Heart right ventricle (tissue), 16 donors: Measurements from ENCODE around the gene PITX3. TPM values are rescaled to one million over a fixed set of nuclear protein-coding genes. Genes with fewer than 3 reads are reported as not detected.
"Not testable (repeated sequence)": the region's sequence is repeated elsewhere in the genome, so short reads cannot be mapped to it uniquely, and the experiment has no call there.

Experiments
- ATAC-seq, 8 donors: fragments of 200-7000 bp; cut with Tn5 transposase; one replicate each; pipeline ENCODE4 v1.9.1; 2020; ENCODE audit warnings: mild to moderate bottlenecking in 8 of 8, moderate library complexity in 8 of 8, moderate number of reproducible peaks in 1 of 8
- DNase-seq, 2 donors: peaks; one replicate each; pipeline ENCODE4 v3.0.0-alpha.2; 2020
- H3K27ac ChIP-seq, 10 donors: fragments of 200-600 bp; sonication (generic) in 2 of 10; one replicate each; pipeline versions ENCODE4 v1.5.0 to v1.8.0; 2020 to 2022; ENCODE audit warnings: mild to moderate bottlenecking in 3 of 10
- H3K27me3 ChIP-seq, 7 donors: fragments of 200-600 bp; one replicate each; pipeline ENCODE4 v1.8.0; 2021 to 2022; ENCODE audit warnings: mild to moderate bottlenecking in 2 of 7
- H3K36me3 ChIP-seq, 9 donors: fragments of 200-600 bp; sonication (generic) in 1 of 9; one replicate each; pipeline versions ENCODE4 v1.5.0 to v1.8.0; 2020 to 2022; ENCODE audit warnings: mild to moderate bottlenecking in 2 of 9
- H3K4me1 ChIP-seq, 9 donors: fragments of 200-600 bp; sonication (generic) in 1 of 9; one replicate each; pipeline versions ENCODE4 v1.5.0 to v1.8.0; 2020 to 2022; ENCODE audit warnings: mild to moderate bottlenecking in 4 of 9
- H3K4me3 ChIP-seq, 10 donors: fragments of 200-600 bp; sonication (generic) in 2 of 10; one replicate each; pipeline versions ENCODE4 v1.5.0 to v1.8.0; 2020 to 2022; ENCODE audit warnings: mild to moderate bottlenecking in 7 of 10, moderate library complexity in 2 of 10
- H3K9me3 ChIP-seq, 11 donors: fragments of 200-600 bp in 10 of 11; sonication (generic) in 2 of 11; one replicate each; pipeline versions ENCODE4 v1.5.0 to v1.8.0; 2013 to 2022; ENCODE audit warnings: mild to moderate bottlenecking in 2 of 11, control low read depth in 1 of 11, moderate library complexity in 1 of 11
- WGBS, 2 donors: extraction: QIAGEN DNeasy Blood & Tissue Kit; methylation state at CpG; one replicate each; pipeline ENCODE4 v1.1.7; 2013; ENCODE audit warnings: inconsistent platforms in 1 of 2; 5-methylcytosine and 5-hydroxymethylcytosine counted together
- intact Hi-C, 10 donors: fragments of 100-400 bp; cut with DNase I; formaldehyde crosslinking; loops; one replicate each; pipeline versions ENCODE4 v1.11.1 to v1.14.2; 2022
- polyA plus RNA-seq, 2 donors: library from polyadenylated mRNA; stranded (reverse); fragments of 200-250 nt; gene quantifications; one replicate each; pipeline ENCODE4 v1.2.3, GENCODE V29; 2013
- total RNA-seq, 10 donors: library from RNA; stranded (reverse); fragmentation: NEBNext Ultra II Directional in 3 of 10; extraction: Animal tissue kit (Norgen Biotek cat#: 25700) in 3 of 10; gene quantifications; one replicate each; pipeline versions ENCODE4 v1.2.1 to v1.2.4, GENCODE V29; 2021 to 2023
- TF ChIP-seq, protein P1 (sequence below), 9 donors: fragments of 200-600 bp; sonication (generic) in 2 of 9; IDR thresholded peaks; one replicate each; pipeline versions ENCODE4 v1.5.0 to v1.8.0; 2021 to 2022; ENCODE audit warnings: antibody characterized with exemption in 9 of 9, mild to moderate bottlenecking in 5 of 9, moderate library complexity in 1 of 9
- donor health status: Arrhythmogenic right ventricular cardiomyopathy.
- donor health status: ischemic (EF 13 %, LVEDD 7.1; RV severe dilation, severe dysfunction).
- donor health status: healthy with polysubstance abuse.
- donor health status: DM: no; HTN: yes; CAD: no.
- donor health status: DM: no; HTN: no; CAD: no.
- donor health status: ischemic (EF 25% LVEDD 6.9; RV normal size, moderate dysfunction).
- donor health status: ischemic (EF 25% LVEDD 5.7; RV mildly dilated, moderate dysfunction).
- donor health status: healthy.
- donor health status: DM: yes; HTN: yes; CAD: no.
- donor health status: Ischemic cardiomyopathy.
- donor health status: ischemic (EF 35%, LVEDD 5.7; RV mildly dilated, moderate dysfunction).
- donor health status: nonischemic (EF 11% LVEDD 7.7; RV severe dilation, severe dysfunction).
- donor health status: DM: yes; HTN: yes; CAD: no.
- donor health status: PGD.
- donor health status: ischemic (EF 29% LVEDD 5.4; RV normal size, mild dysfunction).
- donor health status: nonischemic (EF 23%, LVEDD 6.1; RV moderate dilation, normal function).

Gene PITX3
- total and polyA plus RNA-seq, 12 donors, result 0.21 to 10.4 (median 1.1) TPM

GRCh38 chr10:102219370-102219769, 21.9 kb downstream of the PITX3 start:
- peaks cover 0 to 4% (median 0%) of the 10 kb centered on the region in 7 donors for H3K27me3 ChIP-seq
- H3K4me1 ChIP-seq, result no peaks in the 10 kb centered on the region
- 71 to 73% methylated on average over 5 of the region's 5 CpGs for WGBS, 2 donors
- no peak overlapping the region for H3K4me3 ChIP-seq
- no peak for ATAC-seq
- H3K9me3 ChIP-seq, result no peaks in the 10 kb centered on the region
- TF ChIP-seq, protein P1, sequence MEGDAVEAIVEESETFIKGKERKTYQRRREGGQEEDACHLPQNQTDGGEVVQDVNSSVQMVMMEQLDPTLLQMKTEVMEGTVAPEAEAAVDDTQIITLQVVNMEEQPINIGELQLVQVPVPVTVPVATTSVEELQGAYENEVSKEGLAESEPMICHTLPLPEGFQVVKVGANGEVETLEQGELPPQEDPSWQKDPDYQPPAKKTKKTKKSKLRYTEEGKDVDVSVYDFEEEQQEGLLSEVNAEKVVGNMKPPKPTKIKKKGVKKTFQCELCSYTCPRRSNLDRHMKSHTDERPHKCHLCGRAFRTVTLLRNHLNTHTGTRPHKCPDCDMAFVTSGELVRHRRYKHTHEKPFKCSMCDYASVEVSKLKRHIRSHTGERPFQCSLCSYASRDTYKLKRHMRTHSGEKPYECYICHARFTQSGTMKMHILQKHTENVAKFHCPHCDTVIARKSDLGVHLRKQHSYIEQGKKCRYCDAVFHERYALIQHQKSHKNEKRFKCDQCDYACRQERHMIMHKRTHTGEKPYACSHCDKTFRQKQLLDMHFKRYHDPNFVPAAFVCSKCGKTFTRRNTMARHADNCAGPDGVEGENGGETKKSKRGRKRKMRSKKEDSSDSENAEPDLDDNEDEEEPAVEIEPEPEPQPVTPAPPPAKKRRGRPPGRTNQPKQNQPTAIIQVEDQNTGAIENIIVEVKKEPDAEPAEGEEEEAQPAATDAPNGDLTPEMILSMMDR (IDR thresholded peaks at IDR 0.05), result no peak
- H3K27ac ChIP-seq, result no peak overlapping the region
- intact Hi-C loops, result loop anchor here in 1 of 10 donors (5.0 kb wide), 1 partner anchor 42 kb away; no protein-coding TSS in a partner anchor
- H3K36me3 ChIP-seq, result no peaks in the 10 kb centered on the region
- DNase-seq, result no peak

DNA sequence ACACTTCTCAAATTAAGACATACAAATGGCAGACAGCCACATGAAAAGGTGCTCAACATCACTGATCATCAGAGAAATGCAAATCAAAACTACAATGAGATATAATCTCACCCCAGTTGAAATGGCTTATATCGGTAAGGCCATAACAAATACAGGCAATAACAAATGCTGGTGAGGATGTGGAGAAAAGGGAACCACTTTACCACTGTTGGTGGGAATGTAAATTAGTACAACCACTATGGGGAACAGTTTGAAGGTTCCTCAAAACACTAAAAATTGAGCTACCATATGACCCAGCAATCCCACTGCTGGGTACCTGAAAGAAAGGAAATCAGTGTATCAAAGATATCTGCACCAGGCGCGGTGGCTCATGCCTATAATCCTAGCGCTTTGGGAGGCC, 27.7 kb downstream of the PITX3 start:
- intact Hi-C loops, H3K4me1 ChIP-seq, DNase-seq, H3K27me3 ChIP-seq, H3K9me3 ChIP-seq, ATAC-seq, H3K27ac ChIP-seq, H3K4me3 ChIP-seq, H3K36me3 ChIP-seq: not testable (repeated sequence)
- WGBS, 2 donors, result 74 to 87% methylated on average over 4 of the region's 4 CpGs

DNA sequence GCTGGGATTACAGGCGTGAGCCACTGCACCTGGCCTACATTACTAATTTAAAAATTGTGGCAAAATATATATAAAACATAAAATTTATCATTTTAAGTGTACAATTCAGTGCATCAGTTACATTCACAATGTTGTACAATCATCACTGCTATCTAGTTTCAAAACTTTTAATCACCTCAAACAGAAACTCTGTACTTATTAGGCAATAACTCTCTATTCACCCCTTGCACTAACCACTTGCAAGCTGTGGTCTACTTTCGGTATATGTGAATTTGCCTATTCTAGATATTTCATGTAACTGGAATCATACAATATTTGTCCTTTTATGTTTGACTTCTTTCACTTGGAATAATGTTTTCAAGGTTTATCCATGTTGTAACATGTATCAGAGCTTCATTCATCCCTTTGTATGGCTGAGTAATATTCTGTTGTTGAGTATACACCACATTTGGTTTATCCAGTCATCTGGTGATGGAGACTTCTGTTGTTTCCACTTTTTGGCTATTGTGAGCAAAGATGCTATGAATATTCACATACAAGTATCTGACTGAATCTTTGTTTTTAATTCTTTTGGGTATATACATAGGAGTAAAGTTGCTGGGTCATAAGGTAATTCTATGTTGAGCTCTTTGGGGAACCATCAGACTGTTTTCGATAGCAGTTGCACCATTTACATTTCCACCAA, 29.6 kb downstream of the PITX3 start:
- DNase-seq (no peak), ATAC-seq (no peak)
- peaks cover 0 to 16% (median 12%) of the 10 kb centered on the region in 9 donors for H3K4me1 ChIP-seq
- WGBS, 2 donors, result 94% methylated on average over 3 of the region's 3 CpGs
- H3K27ac ChIP-seq, result no peak overlapping the region
- H3K27me3 ChIP-seq, result no peaks in the 10 kb centered on the region
- H3K9me3 ChIP-seq, result no peaks in the 10 kb centered on the region
- no peak overlapping the region for H3K4me3 ChIP-seq
- no peaks in the 10 kb centered on the region for H3K36me3 ChIP-seq
- TF ChIP-seq, protein P1 (IDR thresholded peaks at IDR 0.05), result no peak
- intact Hi-C loops, result no loop called here

GRCh38 chr10:102208311-102209035, 32.8 kb downstream of the PITX3 start:
- no peaks in the 10 kb centered on the region for H3K27me3 ChIP-seq
- H3K4me1 ChIP-seq, result peaks cover 0 to 16% (median 12%) of the 10 kb centered on the region in 9 donors
- peak in 5 of 8 donors; percentile 16 to 35 (median 29) for ATAC-seq
- no peak for DNase-seq
- H3K9me3 ChIP-seq, result peaks cover 0 to 14% (median 9%) of the 10 kb centered on the region in 11 donors
- intact Hi-C loops, result no loop called here
- no peak overlapping the region for H3K27ac ChIP-seq
- 13 to 22% methylated on average over 5 of the region's 5 CpGs for WGBS, 2 donors
- H3K4me3 ChIP-seq, result no peak overlapping the region
- TF ChIP-seq, protein P1 (IDR thresholded peaks at IDR 0.05), result no peak
- no peaks in the 10 kb centered on the region for H3K36me3 ChIP-seq
